Memory B cell (primary cell): ENCODE results near the gene PHACTR1.

Experiments
- ATAC-seq: fragments of 150-1000 bp; cut with Tn5 transposase; 2 replicates; pipeline ENCODE4 v1.10.0; 2021; ENCODE audit warnings: low read depth, mild to moderate bottlenecking, moderate library complexity
- DNase-seq, 2 donors: peaks; one replicate each; pipeline ENCODE4 v3.0.0; 2022; ENCODE audit warnings: low spot score in 2 of 2
- H3K27ac Mint-ChIP-seq: one replicate; pipeline ENCODE4 v1.8.0; 2022; ENCODE audit warnings: mild to moderate bottlenecking, moderate library complexity, mixed read lengths
- H3K27me3 Mint-ChIP-seq: one replicate; pipeline ENCODE4 v1.8.0; 2022; ENCODE audit warnings: mixed read lengths
- H3K36me3 Mint-ChIP-seq: one replicate; pipeline ENCODE4 v1.8.0; 2022; ENCODE audit warnings: mild to moderate bottlenecking, mixed read lengths
- H3K4me1 Mint-ChIP-seq: one replicate; pipeline ENCODE4 v1.8.0; 2022; ENCODE audit warnings: mixed read lengths
- H3K4me3 Mint-ChIP-seq: one replicate; pipeline ENCODE4 v1.8.0; 2022; ENCODE audit warnings: mild to moderate bottlenecking, moderate library complexity, mixed read lengths
- H3K9me3 Mint-ChIP-seq: one replicate; pipeline ENCODE4 v1.8.0; 2022; ENCODE audit warnings: mixed read lengths

The PHACTR1 gene

DNA sequence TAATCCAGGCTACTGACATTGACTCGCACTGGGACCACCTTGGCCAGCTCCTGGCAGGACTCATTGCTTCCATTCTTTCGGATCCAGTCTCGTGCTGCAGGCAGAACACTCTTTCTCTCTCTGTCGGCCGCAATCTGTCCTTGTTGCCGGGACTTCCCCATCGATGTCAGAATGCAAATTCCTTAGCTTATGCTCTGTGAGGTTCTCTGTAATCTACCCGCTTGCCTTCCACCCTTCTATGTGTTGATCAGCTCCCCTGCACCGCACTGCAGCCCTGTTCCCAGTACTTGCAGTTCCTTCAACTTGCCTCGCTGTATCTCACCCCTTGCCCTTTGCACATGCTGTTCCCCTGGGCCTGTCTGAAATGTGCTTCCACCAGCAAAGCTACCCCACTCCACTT lies 182.0 kb downstream of the PHACTR1 start:
- Mint-ChIP-seq H3K9me3 (no peaks in the 10 kb centered on the region), H3K27me3 (peaks cover 25% of the 10 kb centered on the region), H3K36me3 (no peaks in the 10 kb centered on the region), H3K4me1 (peaks cover 10% of the 10 kb centered on the region), H3K27ac (no peak overlapping the region), H3K4me3 (no peak overlapping the region)
- ATAC-seq (peak; percentile 72), DNase-seq (no peak)

DNA sequence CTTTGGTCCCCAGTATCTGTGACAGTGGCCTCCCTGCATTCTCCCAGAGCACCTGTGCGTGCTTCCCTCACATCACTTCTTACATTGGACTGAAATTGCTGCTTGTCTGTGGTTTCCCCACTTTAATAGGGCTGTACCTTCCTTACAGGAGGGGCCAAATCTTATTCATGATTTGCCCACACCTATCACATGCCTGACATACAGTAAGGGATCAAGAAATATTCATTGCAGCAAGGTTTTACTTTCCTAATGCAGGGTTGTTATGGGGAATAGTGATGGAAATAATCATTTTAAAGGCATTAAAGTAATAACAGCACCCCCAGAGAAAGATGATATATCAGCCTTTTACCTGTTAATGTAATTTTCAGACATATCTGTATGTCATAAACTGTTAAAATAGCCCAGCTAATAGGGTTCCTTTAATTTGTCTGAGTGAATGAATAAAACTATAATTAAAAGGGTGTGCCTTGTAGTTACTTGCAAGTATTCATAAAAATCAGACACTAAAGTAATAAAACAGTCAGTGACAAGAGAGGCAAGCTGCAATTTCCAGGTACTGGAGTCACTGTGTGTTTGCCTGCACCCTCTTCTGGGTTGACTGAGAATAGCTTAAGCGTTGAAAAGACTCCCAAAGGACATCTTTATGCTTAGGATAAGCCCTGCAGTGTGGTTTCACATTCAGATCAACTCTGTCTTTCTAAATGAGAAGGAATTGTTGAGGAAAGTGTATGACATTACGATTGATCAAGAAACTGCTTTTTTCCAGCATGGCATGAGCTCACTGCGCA lies 182.7 kb downstream of the PHACTR1 start:
- H3K9me3 Mint-ChIP-seq = no peaks in the 10 kb centered on the region
- DNase-seq (no peak), ATAC-seq (no peak)
- H3K36me3 Mint-ChIP-seq = no peaks in the 10 kb centered on the region
- H3K4me3 Mint-ChIP-seq = no peak overlapping the region
- H3K27ac Mint-ChIP-seq = no peak overlapping the region
- H3K27me3 Mint-ChIP-seq = peaks cover 25% of the 10 kb centered on the region
- peaks cover 10% of the 10 kb centered on the region for H3K4me1 Mint-ChIP-seq

DNA sequence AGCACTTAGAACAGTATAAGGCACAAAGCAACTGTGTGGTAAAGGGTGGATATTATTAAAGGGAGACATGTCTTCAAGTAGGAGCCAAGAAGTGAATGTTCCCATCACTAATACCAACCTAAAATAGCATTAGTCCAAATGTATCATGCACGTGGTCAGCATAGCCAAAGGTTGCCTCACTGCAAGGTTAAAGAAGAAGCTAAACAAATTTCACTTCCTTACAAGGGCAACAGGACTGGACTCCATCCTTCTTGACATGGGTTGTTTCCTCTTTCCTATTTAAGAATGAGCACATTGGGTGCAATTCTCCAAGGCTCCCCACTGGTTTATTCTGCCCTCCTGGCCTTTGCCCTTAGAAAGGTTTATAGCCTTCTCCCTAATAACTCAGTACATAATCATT lies 186.7 kb downstream of the PHACTR1 start:
- ATAC-seq (no peak), DNase-seq (no peak)
- Mint-ChIP-seq H3K4me3 (no peak overlapping the region), H3K27ac (no peak overlapping the region), H3K27me3 (peaks cover 25% of the 10 kb centered on the region), H3K4me1 (peaks cover 8% of the 10 kb centered on the region), H3K36me3 (no peaks in the 10 kb centered on the region), H3K9me3 (no peaks in the 10 kb centered on the region)

DNA sequence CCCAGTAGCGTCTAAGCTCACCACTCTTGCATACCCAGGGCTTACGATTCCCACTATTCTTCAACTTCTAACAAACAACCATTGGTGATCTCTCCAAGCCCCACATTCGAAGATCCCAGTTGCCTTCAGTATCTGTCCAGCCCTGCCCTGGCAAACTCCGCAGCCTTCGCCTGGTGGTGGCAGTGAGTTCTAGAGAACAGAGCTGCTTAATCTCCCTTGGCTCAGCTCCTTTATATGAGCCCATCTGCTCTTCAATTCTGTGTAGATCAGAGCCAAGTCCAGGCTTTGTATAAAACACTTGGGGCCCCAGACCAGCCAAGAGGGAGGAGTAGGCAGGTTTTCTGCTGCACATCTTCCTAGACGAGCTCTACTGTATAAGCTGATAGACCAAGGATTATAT lies 193.3 kb downstream of the PHACTR1 start:
- ATAC-seq = no peak
- H3K9me3 Mint-ChIP-seq = no peaks in the 10 kb centered on the region
- no peaks in the 10 kb centered on the region for H3K36me3 Mint-ChIP-seq
- H3K27me3 Mint-ChIP-seq = peaks cover 5% of the 10 kb centered on the region
- H3K4me1 Mint-ChIP-seq = no peaks in the 10 kb centered on the region
- H3K4me3 Mint-ChIP-seq = no peak overlapping the region
- no peak for DNase-seq
- no peak overlapping the region for H3K27ac Mint-ChIP-seq

DNA sequence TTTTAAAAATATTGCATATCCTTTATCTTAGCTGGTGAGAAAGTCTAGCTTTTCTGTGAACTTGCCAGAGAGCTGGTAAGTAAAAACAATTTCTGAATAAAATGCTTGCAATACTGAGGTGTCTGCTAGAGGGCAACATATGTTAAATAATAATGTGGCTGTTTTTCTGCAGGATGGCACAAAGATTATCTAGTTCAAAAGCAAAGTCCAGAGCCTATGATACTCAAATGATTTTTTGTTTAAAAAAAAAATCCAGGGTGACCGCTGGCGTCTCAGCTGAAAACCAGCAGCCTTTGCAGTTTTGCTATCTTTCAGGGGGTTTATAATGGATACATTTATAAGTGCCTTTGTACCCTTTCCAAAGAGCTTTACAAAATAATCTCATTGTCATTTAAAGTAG lies 194.9 kb downstream of the PHACTR1 start:
- Mint-ChIP-seq H3K36me3 (no peaks in the 10 kb centered on the region), H3K4me1 (peaks cover 6% of the 10 kb centered on the region), H3K4me3 (no peak overlapping the region), H3K27me3 (peaks cover 3% of the 10 kb centered on the region), H3K9me3 (no peaks in the 10 kb centered on the region), H3K27ac (no peak overlapping the region)
- ATAC-seq = no peak
- peak in 1 of 2 donors; percentile 7 for DNase-seq

DNA sequence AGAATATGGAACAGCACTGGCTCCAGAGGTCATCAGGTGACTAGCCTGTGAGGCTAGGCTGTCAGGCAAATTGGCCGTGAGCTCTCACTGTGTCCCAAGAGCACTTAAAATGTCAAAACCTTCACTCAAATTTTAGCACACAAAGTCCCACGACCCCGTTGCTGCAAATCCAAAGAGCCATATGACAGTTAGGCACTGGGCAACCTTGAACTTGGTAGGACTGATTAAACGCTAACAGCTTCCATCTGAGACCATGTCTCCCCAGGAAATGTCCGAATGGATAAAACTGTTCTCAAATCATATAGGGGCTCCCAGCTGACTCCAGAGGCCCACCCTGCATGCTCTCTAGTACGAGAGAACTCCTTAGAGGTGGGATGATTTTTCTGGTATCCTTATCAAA lies 196.6 kb downstream of the PHACTR1 start:
- Mint-ChIP-seq H3K4me1 (peaks cover 6% of the 10 kb centered on the region), H3K27ac (no peak overlapping the region), H3K36me3 (no peaks in the 10 kb centered on the region), H3K27me3 (peaks cover 2% of the 10 kb centered on the region), H3K9me3 (no peaks in the 10 kb centered on the region), H3K4me3 (no peak overlapping the region)
- ATAC-seq = no peak
- no peak for DNase-seq

DNA sequence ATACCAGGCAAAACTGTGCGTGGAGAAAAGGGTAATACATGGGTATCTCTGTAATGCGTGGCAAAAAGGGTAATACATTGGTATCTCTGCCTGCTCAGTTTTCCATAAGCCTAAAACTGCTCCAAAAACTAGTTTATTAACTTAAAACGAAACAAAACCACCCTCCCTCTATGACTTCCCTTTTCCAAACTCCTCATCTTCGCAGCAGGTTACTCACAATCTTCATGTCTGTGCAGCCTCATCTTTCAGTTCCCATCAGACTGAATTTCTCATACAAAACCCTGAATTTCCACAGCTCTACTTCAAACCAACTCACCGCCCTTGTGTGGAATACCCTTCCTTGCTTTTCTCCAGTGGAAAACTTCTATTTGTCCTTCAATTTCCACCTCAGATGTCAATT lies 199.4 kb downstream of the PHACTR1 start:
- Mint-ChIP-seq H3K4me1 (peaks cover 6% of the 10 kb centered on the region), H3K27me3 (peaks cover 2% of the 10 kb centered on the region), H3K4me3 (no peak overlapping the region), H3K36me3 (no peaks in the 10 kb centered on the region), H3K27ac (no peak overlapping the region), H3K9me3 (no peaks in the 10 kb centered on the region)
- no peak for DNase-seq
- peak; percentile 48 for ATAC-seq

DNA sequence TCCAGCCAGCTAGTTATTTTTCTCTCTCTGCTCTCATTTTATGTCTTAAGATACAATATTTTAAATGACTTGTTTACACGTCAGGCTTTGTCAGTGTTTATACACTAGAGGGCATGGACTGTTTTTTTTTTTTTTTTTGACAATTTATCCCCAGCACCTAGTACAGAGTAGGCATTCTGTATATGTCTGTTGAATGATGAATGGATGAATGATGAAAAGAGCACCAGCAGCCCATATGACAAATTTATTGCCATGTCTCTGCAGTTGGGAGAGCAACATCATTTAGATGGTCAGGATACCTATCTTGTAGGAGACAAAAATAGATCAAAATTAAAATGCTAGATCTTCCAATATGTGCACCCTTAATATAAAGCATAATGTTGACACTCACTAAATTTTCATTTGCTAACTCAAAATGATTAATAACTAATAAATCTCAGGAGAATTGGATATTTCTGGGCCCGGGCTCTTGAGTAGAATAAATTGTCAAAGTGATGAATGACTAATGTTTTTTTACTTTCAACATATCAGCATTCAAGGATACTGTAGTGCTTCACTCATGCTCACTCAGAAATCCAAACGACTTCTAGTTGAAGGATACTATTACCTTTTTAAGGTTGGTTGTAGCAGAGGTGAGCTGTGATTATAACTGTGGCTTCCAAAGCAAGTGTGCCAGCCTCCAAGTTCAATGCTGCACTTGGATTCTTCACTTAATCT lies 200.0 kb downstream of the PHACTR1 start:
- H3K27ac Mint-ChIP-seq = no peak overlapping the region
- H3K4me3 Mint-ChIP-seq = no peak overlapping the region
- DNase-seq = no peak

DNA sequence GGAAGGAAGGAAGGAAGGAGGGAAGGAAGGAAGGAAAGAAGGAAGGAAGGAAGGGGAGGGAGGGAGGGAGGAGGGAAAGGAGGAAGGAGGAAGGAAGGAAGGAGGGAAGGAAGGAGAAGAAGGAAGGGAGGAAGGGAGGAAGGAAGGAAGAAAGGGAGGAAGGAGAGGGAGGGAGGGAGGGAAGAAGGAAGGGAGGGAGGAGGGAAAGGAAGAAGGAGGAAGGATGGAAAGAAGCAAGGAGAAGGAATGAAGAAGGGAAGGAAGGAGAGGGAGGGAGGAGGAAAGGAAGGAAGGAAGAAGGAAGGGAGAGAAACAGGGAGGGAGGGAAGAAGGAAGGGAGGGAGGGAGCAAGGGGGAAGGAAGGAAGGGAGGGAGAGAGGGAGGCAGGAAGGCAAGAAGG lies 204.9 kb downstream of the PHACTR1 start:
- Mint-ChIP-seq H3K9me3 (peaks cover 2% of the 10 kb centered on the region), H3K36me3 (peaks cover 1% of the 10 kb centered on the region), H3K4me1 (peaks cover 4% of the 10 kb centered on the region), H3K27ac (peak overlapping the region; percentile 9), H3K4me3 (no peak overlapping the region), H3K27me3 (peaks cover 8% of the 10 kb centered on the region)
- no peak for DNase-seq
- ATAC-seq = no peak

More for the DNA sequence above, 200.0 kb downstream of the PHACTR1 start:
- no peak for ATAC-seq
- Mint-ChIP-seq H3K27me3 (peaks cover 4% of the 10 kb centered on the region), H3K9me3 (peaks cover 2% of the 10 kb centered on the region), H3K4me1 (peaks cover 8% of the 10 kb centered on the region), H3K36me3 (peaks cover 1% of the 10 kb centered on the region)

DNA sequence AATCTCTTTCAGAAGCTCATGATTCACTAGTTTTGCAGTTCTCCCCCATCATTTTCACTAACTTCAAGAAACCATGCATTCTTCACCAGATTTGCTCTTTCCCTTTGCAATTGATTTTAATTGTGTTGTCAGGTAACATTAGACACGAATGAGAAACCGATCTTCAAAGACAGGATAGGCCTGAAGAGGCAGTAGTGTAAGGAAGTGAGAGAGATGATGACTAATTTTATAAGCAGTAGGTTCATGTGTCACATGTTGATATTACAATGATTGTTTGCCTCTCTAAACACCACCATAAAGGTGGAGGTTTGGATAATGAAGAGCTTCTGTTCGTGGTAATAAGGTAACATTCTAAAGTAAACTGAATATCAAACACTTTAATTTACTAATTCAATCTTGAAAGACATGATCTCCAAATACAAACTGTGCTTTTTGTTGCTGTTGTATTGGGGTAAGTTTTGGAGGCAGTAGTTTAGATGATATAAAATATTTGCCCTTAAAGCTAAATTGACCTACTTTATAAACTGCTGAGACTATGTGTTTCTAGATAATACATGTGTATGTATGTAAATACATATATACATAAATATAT lies 207.2 kb downstream of the PHACTR1 start:
- Mint-ChIP-seq H3K27ac (no peak overlapping the region), H3K36me3 (peaks cover 1% of the 10 kb centered on the region), H3K27me3 (peaks cover 9% of the 10 kb centered on the region), H3K4me3 (no peak overlapping the region), H3K9me3 (peaks cover 2% of the 10 kb centered on the region), H3K4me1 (peaks cover 4% of the 10 kb centered on the region)
- DNase-seq = no peak
- ATAC-seq = no peak

DNA sequence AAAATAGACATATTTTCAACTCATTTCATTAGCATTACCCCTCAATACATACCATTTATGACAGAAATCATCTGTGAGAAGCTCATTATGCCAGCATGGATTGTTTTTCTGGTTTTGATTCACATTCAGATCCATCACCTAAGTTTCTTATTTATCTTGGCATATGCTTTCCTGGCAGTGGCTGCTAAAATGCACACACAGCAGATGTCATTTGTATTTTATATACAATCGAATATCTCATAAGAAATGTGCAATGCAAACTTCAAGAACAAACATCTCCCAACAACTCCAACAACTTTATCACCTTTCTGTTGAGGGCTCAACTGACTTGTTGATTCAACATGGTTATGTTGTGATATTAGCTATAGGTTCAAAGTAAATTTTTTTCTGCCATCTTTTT lies 208.3 kb downstream of the PHACTR1 start:
- ATAC-seq = no peak

DNA sequence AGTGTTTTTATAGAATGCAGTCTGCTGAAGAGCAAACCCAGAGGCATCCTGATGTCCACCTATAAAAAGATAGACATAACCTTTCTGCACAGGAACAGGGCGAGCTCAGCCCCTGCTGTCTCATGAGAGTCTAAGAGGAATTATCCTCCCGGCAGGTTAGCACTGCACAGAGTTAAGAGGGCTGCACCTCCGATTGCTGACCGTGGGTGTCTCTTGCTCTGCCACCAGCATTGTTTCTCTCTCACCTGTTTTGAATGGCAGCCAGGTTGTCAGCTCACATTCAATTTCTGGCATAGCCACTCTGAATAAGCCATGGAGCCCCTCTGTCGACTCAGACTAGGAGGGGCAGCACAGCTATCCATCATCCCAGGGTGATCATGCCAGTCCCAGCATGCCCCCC lies 211.2 kb downstream of the PHACTR1 start:
- Mint-ChIP-seq H3K27ac (no peak overlapping the region), H3K4me1 (peaks cover 2% of the 10 kb centered on the region), H3K4me3 (no peak overlapping the region)

More for the DNA sequence above, 208.3 kb downstream of the PHACTR1 start:
- no peak overlapping the region for H3K27ac Mint-ChIP-seq
- H3K9me3 Mint-ChIP-seq = peaks cover 2% of the 10 kb centered on the region
- H3K4me1 Mint-ChIP-seq = peaks cover 4% of the 10 kb centered on the region
- H3K36me3 Mint-ChIP-seq = peaks cover 1% of the 10 kb centered on the region
- H3K27me3 Mint-ChIP-seq = peaks cover 10% of the 10 kb centered on the region
- DNase-seq = no peak
- no peak overlapping the region for H3K4me3 Mint-ChIP-seq

DNA sequence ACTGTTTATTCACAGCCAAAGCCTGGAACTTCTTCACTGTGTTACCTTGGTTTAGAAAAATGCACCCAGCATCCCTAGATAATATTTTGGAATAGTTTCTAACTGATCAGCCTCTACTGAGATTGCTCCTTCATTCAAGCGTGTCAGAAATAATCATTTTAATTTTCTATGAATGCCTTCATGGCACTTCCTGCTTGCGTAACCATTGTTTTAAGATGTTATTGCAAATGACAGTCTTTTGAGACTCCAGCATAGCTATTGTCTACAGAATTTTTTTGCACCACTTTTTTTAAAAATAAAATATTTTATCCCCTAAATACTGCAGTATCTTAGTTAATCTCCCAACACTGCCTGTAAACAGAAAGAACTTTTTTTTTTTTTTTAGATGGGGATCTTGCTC lies 213.1 kb downstream of the PHACTR1 start:
- H3K4me3 Mint-ChIP-seq = no peak overlapping the region
- ATAC-seq = no peak
- no peak for DNase-seq
- H3K9me3 Mint-ChIP-seq = no peaks in the 10 kb centered on the region
- H3K36me3 Mint-ChIP-seq = no peaks in the 10 kb centered on the region
- H3K4me1 Mint-ChIP-seq = no peaks in the 10 kb centered on the region
- H3K27me3 Mint-ChIP-seq = peaks cover 10% of the 10 kb centered on the region
- H3K27ac Mint-ChIP-seq = no peak overlapping the region

More for the DNA sequence above, 211.2 kb downstream of the PHACTR1 start:
- no peak for ATAC-seq
- peaks cover 12% of the 10 kb centered on the region for H3K27me3 Mint-ChIP-seq
- no peaks in the 10 kb centered on the region for H3K36me3 Mint-ChIP-seq
- H3K9me3 Mint-ChIP-seq = no peaks in the 10 kb centered on the region
- no peak for DNase-seq

DNA sequence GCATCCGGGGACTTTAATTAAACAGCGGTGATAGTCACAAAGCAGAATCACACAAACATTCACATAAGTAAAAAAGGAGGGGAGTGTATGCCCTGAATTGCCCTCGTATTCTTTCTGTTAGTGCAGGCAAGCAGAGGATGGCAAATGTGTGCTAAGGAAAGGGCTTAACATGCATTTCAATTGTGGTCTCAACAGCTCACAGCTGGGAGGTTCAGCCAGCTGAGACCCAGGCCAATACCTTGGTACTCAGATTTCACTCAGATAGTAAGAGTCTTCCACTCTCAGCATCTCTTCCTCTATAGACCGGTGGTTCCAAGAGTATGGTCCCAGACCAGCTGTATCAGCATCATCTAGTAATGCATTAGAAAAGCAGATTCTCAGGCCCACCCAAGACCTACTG lies 215.1 kb downstream of the PHACTR1 start:
- no peak overlapping the region for H3K27ac Mint-ChIP-seq
- H3K27me3 Mint-ChIP-seq = peaks cover 7% of the 10 kb centered on the region
- H3K4me3 Mint-ChIP-seq = no peak overlapping the region
- no peaks in the 10 kb centered on the region for H3K36me3 Mint-ChIP-seq
- no peaks in the 10 kb centered on the region for H3K9me3 Mint-ChIP-seq
- no peaks in the 10 kb centered on the region for H3K4me1 Mint-ChIP-seq
- DNase-seq (no peak), ATAC-seq (no peak)
